ENCODE measurements around the gene JAK2.
A peak's percentile ranks its signal among the peaks of the same experiment; 100 is the strongest.
"Not testable (repeated sequence)": the region's sequence is repeated elsewhere in the genome, so short reads cannot be mapped to it uniquely, and the experiment has no call there.

JAK2 gene

GRCh38 chr9:4982721-4983482, 2.2 kb upstream of the JAK2 start:
- DNase-seq, result peak in 1 of 5 experiments; percentile 54

- DNase-seq, result no peak
Observed at GRCh38 chr9:4983601-4984165, 1.4 kb upstream of the JAK2 start.

- DNase-seq, result no peak
Observed at GRCh38 chr9:4984171-4984620, 876 bp upstream of the JAK2 start.

GRCh38 chr9:4985386-4986266, 554 bp downstream of the JAK2 start:
- peak in 3 of 5 experiments; percentile 3 to 70 (median 4) for DNase-seq

- DNase-seq, result no peak
Observed at GRCh38 chr9:4986296-4986695, 1.2 kb downstream of the JAK2 start.

GRCh38 chr9:4986783-4987182, 1.7 kb downstream of the JAK2 start:
- DNase-seq, result peak in 1 of 5 experiments; percentile 21

- peak in 4 of 5 experiments; percentile 7 to 78 (median 35) for DNase-seq
Observed at GRCh38 chr9:4987961-4988421, 2.9 kb downstream of the JAK2 start.

- DNase-seq, result peak in 1 of 5 experiments; percentile 13
Observed at GRCh38 chr9:4992872-4993271, 7.8 kb downstream of the JAK2 start.

GRCh38 chr9:4994166-4994890, 9.3 kb downstream of the JAK2 start:
- DNase-seq, result no peak

GRCh38 chr9:4997196-4997595, 12.1 kb downstream of the JAK2 start:
- no peak for DNase-seq

- DNase-seq, result no peak
Observed at GRCh38 chr9:4997631-4998030, 12.6 kb downstream of the JAK2 start.

- DNase-seq, result no peak
Observed at GRCh38 chr9:5002811-5003210, 17.7 kb downstream of the JAK2 start.

- no peak for DNase-seq
Observed at GRCh38 chr9:5004481-5004880, 19.4 kb downstream of the JAK2 start.

GRCh38 chr9:5008202-5008601, 23.1 kb downstream of the JAK2 start:
- no peak for DNase-seq

- no peak for DNase-seq
Observed at GRCh38 chr9:5013374-5013773, 28.3 kb downstream of the JAK2 start.

- DNase-seq, result no peak
Observed at GRCh38 chr9:5015934-5016333, 30.9 kb downstream of the JAK2 start.

GRCh38 chr9:5025416-5025815, 40.3 kb downstream of the JAK2 start:
- DNase-seq, result no peak

GRCh38 chr9:5031941-5032340, 46.9 kb downstream of the JAK2 start:
- DNase-seq, result not testable (repeated sequence)

- no peak for DNase-seq
Observed at GRCh38 chr9:5040730-5041389, 55.8 kb downstream of the JAK2 start.

GRCh38 chr9:5041390-5042115, 56.5 kb downstream of the JAK2 start:
- no peak for DNase-seq

- DNase-seq, result no peak
Observed at GRCh38 chr9:5042661-5043178, 57.6 kb downstream of the JAK2 start.

Measured in T-helper 2 cell (primary cell).